ENCODE results near the gene GASK1B. TPM values are rescaled to one million over a fixed set of nuclear protein-coding genes. Genes with fewer than 3 reads are reported as not detected.

GASK1B gene
- total RNA-seq, 2 experiments from 2014 or later: 0.25 to 5.1 TPM

GRCh38 chr4:158130204-158130603, 42.6 kb downstream of the GASK1B start:
- Histone ChIP-seq H3K4me1 (ENCODE audit: insufficient read depth, low read length, poor library complexity, severe bottlenecking) (no peaks in the 10 kb centered on the region), H3K9me3 (ENCODE audit: low read length) (no peaks in the 10 kb centered on the region), H2AFZ (ENCODE audit: low read length) (no peak overlapping the region), H3K4me2 (ENCODE audit: low read length) (no peak overlapping the region), H3K27ac (ENCODE audit: low read depth, low read length, poor library complexity, severe bottlenecking) (no peak overlapping the region), H4K20me1 (ENCODE audit: insufficient read depth, low read length) (no peaks in the 10 kb centered on the region), H3K4me3 (ENCODE audit: low read depth, low read length, poor library complexity, severe bottlenecking) (no peak overlapping the region), H3K9me2 (ENCODE audit: insufficient read depth, low read length) (no peaks in the 10 kb centered on the region), H3K79me2 (ENCODE audit: insufficient read depth, low read depth, low read length) (no peaks in the 10 kb centered on the region), H3K36me3 (ENCODE audit: insufficient read depth, low read length) (no peaks in the 10 kb centered on the region)
- BruUV-seq (replicated peaks): no TSS peak
- no peak for TF ChIP-seq CTCF (conservative IDR thresholded peaks at IDR 0.05; ENCODE audit: low read length)
- TF ChIP-seq EZH2phosphoT487 (IDR thresholded peaks at IDR 0.05; ENCODE audit: borderline replicate concordance, low read depth, low read length): no peak
- DNase-seq (ENCODE audit: low spot score): no peak
- ChIA-PET POLR2A (no interaction called here), CTCF (ENCODE audit: unreplicated experiment) (no interaction called here)
- intact Hi-C loops (cut with micrococcal nuclease; ENCODE audit: unreplicated experiment): no loop called here

GRCh38 chr4:158129694-158130093, 43.1 kb downstream of the GASK1B start:
- intact Hi-C loops (cut with micrococcal nuclease; ENCODE audit: unreplicated experiment): no loop called here
- no peak overlapping the region for H2AFZ ChIP-seq (ENCODE audit: low read length)
- CTCF ChIA-PET (ENCODE audit: unreplicated experiment): no interaction called here
- no peaks in the 10 kb centered on the region for H3K36me3 ChIP-seq (ENCODE audit: insufficient read depth, low read length)
- no peak for DNase-seq (ENCODE audit: low spot score)
- no peak overlapping the region for H3K4me2 ChIP-seq (ENCODE audit: low read length)
- H3K79me2 ChIP-seq (ENCODE audit: insufficient read depth, low read depth, low read length): no peaks in the 10 kb centered on the region
- no TSS peak for BruUV-seq (replicated peaks)
- no peaks in the 10 kb centered on the region for H3K9me3 ChIP-seq (ENCODE audit: low read length)
- H3K4me1 ChIP-seq (ENCODE audit: insufficient read depth, low read length, poor library complexity, severe bottlenecking): no peaks in the 10 kb centered on the region
- no peaks in the 10 kb centered on the region for H4K20me1 ChIP-seq (ENCODE audit: insufficient read depth, low read length)
- POLR2A ChIA-PET: interaction anchor here (0.6 kb wide), 1 partner anchor 16 kb away, joined by 3 read pairs; no protein-coding TSS in a partner anchor
- TF ChIP-seq CTCF (conservative IDR thresholded peaks at IDR 0.05; ENCODE audit: low read length) (no peak), EZH2phosphoT487 (IDR thresholded peaks at IDR 0.05; ENCODE audit: borderline replicate concordance, low read depth, low read length) (no peak)
- H3K27ac ChIP-seq (ENCODE audit: low read depth, low read length, poor library complexity, severe bottlenecking): no peak overlapping the region
- H3K4me3 ChIP-seq (ENCODE audit: low read depth, low read length, poor library complexity, severe bottlenecking): no peak overlapping the region
- no peaks in the 10 kb centered on the region for H3K9me2 ChIP-seq (ENCODE audit: insufficient read depth, low read length)

- Histone ChIP-seq H3K4me3 (ENCODE audit: low read depth, low read length, poor library complexity, severe bottlenecking) (no peak overlapping the region), H3K4me1 (ENCODE audit: insufficient read depth, low read length, poor library complexity, severe bottlenecking) (no peaks in the 10 kb centered on the region), H3K27ac (ENCODE audit: low read depth, low read length, poor library complexity, severe bottlenecking) (no peak overlapping the region), H3K9me2 (ENCODE audit: insufficient read depth, low read length) (no peaks in the 10 kb centered on the region; the same call in 1 of the 2 replicates), H3K79me2 (ENCODE audit: insufficient read depth, low read depth, low read length) (no peaks in the 10 kb centered on the region), H3K36me3 (ENCODE audit: insufficient read depth, low read length) (no peaks in the 10 kb centered on the region), H3K9me3 (ENCODE audit: low read length) (no peaks in the 10 kb centered on the region), H3K4me2 (ENCODE audit: low read length) (no peak overlapping the region), H4K20me1 (ENCODE audit: insufficient read depth, low read length) (no peaks in the 10 kb centered on the region), H2AFZ (ENCODE audit: low read length) (no peak overlapping the region)
- intact Hi-C loops (cut with micrococcal nuclease; ENCODE audit: unreplicated experiment): no loop called here
- BruUV-seq (replicated peaks): no TSS peak
- no peak for DNase-seq (ENCODE audit: low spot score)
- POLR2A ChIA-PET: no interaction called here
- CTCF ChIA-PET (ENCODE audit: unreplicated experiment): no interaction called here
- TF ChIP-seq EZH2phosphoT487 (IDR thresholded peaks at IDR 0.05; ENCODE audit: borderline replicate concordance, low read depth, low read length) (no peak), CTCF (conservative IDR thresholded peaks at IDR 0.05; ENCODE audit: low read length) (no peak)
These were observed 44.3 kb downstream of the GASK1B start for GRCh38 chr4:158128540-158128939.
